CD4-positive, alpha-beta T cell treated with Interleukin-17A for 1 hour (primary cell): ENCODE data around the gene FMN1.

Source experiments
- DNase-seq: peaks from one replicate; pipeline ENCODE4 v3.0.0-alpha.2; 2020

FMN1 gene

GRCh38 chr15:33200903-33201302 lies 6.4 kb upstream of the FMN1 start:
- DNase-seq, result no peak

DNA sequence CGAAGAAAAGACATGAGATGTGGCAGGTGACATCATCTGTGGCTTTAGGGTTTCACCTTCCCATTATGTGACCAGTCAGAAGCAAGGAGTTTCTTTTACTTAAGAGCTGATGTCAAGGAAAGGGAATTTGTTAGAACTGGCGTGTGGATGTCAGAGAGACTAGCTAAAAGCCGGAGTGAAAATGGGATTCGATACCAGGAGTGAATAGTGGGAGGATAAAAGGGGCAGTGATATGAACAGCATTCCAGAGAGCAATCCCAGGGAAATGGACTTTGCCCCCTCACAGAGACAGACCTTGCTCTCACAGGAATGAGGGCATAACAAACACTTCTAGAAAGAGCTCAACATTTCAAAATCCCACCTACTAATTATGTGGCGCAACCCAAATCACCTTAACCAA lies 5.9 kb upstream of the FMN1 start:
- DNase-seq, result no peak

DNA sequence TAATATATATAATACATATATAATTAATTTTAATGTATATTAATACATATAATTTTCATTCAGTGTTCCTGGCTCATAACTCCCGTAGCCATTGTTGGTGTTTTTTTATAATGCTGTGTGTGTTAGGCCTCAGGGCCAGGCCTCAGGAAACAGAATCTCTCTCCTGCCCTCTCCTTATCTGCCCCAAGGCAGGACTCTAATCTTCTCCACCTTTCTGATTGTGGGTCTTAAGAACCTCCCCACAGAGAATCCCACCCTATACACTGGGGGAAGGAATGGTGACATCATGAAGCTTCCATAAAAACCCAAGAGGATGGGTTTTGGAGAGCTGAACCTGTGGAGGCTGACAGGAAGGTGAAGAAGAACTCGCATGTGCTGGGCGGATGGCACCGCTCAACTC lies 4.0 kb upstream of the FMN1 start:
- no peak for DNase-seq

- no peak for DNase-seq
These were observed 3.1 kb upstream of the FMN1 start for GRCh38 chr15:33197636-33198035.

- DNase-seq, result no peak
These were observed 277 bp downstream of the FMN1 start for GRCh38 chr15:33194237-33194636.

DNA sequence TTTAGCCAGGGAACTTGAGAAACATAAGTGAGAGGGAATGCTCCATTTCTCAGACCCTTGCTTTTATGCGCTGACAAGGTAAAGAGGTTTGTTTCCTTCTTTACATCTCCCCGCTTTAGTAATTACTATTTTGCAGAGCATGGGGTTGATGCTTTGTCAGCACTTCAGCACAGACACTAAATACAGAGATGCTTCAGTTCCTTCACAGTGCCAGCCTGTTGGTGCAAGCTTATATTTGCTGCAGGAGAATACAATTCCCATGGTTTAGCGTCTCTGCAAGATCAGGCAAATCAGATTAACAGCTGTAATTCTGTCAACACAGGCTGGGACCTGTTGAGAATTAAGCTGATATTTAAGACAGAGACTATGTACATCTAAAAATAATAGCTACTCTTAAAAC lies 2.9 kb downstream of the FMN1 start:
- DNase-seq, result no peak

GRCh38 chr15:33190539-33190938 lies 4.0 kb downstream of the FMN1 start:
- DNase-seq, result no peak

DNA sequence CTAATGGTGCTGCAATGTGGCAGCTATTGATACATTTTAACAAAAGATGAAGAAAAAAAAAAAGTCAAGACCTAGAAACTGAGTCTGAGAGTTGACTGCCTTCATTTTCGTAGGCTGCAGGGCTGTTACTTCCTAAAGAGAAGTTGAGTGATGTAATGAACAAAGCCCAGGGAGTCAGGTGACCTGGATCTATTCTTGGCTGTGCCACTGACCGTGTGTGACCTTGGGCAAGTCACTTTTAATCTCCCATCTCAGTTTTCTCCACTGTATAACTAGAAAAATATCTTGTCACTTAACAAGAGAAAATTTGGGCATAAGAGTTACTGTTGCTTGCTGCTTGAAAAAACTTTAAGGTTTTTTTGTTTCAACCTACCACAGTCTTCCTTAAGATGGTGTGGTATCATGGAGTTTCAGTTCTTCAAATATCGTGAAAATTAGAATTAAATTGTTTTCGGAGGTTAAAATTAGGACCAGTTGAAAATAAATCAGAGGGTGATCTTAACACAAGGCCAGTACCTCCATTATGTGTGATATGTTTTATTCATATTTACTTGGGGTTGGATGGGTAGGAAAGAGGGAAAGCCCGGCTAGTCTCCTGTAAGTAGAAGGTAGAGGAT lies 5.8 kb downstream of the FMN1 start:
- no peak for DNase-seq

- DNase-seq, result no peak
These were observed 6.4 kb downstream of the FMN1 start for GRCh38 chr15:33188159-33188558.

GRCh38 chr15:33183334-33183733 lies 11.2 kb downstream of the FMN1 start:
- DNase-seq, result no peak

- DNase-seq, result no peak
These were observed 11.6 kb downstream of the FMN1 start for GRCh38 chr15:33182926-33183325.

GRCh38 chr15:33182278-33182905 lies 12.1 kb downstream of the FMN1 start:
- DNase-seq, result no peak

GRCh38 chr15:33179874-33180273 lies 14.6 kb downstream of the FMN1 start:
- DNase-seq, result no peak

- no peak for DNase-seq
These were observed 23.3 kb downstream of the FMN1 start for GRCh38 chr15:33171202-33171601.

- no peak for DNase-seq
These were observed 24.9 kb downstream of the FMN1 start for GRCh38 chr15:33169625-33170024.

GRCh38 chr15:33168444-33168843 lies 26.1 kb downstream of the FMN1 start:
- DNase-seq, result no peak

- DNase-seq, result no peak
These were observed 30.7 kb downstream of the FMN1 start for GRCh38 chr15:33163816-33164215.

GRCh38 chr15:33161209-33161608 lies 33.3 kb downstream of the FMN1 start:
- DNase-seq, result no peak

DNA sequence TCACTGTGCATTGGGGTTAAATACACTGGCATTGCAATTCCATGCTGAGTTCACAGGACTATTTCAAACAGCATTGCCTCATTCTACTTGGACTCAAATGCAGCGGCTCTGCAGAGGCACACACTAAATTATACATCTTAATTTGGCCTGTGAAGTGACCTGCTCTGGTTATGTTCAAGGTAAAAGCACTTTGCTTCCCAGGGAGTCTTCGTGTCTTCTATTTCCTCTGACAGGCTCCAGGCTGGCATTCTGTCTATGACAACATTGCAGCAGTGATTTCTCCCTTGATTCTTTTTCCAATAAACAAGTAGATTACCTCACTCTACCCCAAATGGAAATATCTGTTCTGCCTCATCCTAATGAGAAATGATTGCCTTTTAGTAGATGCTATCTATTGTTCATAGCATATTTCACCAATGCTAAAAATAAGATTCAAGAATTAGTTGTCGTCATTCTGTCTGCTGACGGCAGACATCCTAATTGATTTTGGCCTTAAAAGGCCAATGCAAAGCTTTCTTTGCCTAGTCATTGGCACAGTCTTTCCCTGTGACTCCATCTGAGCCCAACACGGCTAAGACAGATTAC lies 33.8 kb downstream of the FMN1 start:
- no peak for DNase-seq

DNA sequence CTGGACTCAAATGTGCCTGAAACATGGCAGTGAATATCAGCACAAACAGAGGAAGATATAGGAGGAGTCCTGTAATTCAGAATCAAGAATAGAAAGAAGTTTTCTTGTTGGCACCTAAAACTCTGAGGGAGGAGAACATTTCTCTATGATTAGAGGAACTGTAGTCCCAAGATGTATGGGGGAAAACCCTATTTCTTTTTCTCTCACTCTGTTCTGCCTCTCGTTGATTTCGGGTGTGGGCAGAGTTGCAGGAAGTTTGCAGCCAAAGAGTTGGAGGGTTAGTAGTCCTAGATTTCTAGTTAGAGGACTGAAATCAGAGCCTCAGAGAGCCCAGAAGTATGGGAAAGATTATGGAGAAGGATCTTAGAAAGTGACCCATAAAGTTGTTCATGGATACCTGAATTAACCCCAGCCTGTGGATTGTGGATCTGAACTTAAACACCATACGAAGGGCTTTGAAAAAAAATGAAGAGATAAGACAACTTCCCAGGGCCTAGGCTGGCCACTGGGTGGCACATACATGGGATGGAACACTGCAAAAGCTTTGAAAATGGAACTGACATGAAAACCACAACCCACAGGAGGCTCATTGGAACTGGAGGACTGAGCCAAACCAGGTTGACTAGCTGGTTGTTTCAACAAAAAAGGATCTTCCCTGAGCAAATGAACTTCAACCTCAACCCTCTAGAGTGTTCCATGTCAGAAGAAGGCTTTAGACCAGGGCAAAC lies 34.6 kb downstream of the FMN1 start:
- no peak for DNase-seq

- no peak for DNase-seq
These were observed 36.1 kb downstream of the FMN1 start for GRCh38 chr15:33158366-33158765.

DNA sequence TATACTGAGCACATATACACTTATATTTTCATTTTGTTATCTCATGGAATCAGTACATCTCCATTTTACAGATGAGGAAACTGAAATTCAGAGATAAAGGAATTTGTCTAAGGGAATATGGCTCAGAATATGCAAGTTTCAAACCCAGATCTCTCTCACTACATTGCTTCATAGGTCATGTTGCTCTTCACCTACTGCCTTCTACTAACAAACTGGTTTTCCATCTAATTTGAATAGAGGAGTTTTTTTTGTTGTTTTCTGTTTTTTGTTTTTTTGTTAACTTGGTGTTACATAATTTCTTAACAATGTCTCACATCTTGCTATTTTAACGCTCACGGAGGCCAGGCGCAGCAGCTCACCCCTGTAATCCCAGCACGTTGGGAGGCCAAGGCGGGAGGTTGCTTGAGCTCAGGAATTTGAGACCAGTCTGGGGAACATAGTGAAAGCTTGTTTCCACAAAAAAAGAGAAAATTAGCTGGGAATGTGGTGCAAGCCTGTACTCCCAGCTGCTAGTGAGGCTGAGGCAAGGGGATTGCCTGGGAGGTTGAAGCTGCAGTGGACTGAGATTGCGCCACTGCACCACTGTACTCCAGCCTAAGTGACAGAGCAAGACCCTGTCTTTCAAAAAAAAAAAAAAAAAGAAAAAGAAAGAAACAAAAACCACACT lies 37.0 kb downstream of the FMN1 start:
- no peak for DNase-seq

DNA sequence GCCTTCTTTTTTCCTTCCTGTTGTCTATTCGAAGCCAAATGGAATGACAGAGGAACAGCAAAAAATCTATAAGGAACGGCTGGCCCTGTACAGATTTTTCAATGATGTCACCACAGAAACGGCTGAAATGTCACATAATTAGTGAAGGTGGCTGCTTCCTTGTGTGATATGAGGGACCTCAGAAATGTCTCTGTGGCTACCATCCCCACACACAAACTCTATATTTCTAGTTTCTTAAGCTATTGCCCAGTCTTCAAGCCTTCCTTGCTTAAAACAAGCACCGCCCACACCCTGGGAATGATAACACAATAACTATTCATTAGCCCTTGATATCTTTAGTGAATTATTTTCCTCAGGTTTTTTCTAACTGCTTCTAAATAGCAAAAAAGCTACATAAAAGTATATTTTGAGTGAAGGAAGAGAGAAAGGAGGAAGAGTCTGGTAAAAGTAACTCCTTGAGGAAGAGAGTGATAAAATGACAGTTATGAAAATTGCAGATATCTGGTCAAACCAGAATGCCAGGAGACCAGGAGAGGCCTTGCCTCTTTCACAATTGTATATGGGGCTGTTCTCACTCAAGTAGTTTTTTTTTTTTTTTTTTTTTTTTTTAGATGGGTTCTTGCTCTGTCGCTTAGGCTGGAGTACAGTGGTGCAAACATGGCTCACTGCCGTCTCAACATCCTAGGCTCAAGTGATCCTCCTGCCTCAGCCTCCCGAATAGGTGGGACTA lies 38.7 kb downstream of the FMN1 start:
- DNase-seq, result no peak
